GM18517 (cell line): ENCODE measurements around the gene MACROD2.
A peak's percentile ranks its signal among the peaks of the same experiment; 100 is the strongest.

Source experiments
- ATAC-seq: cut with Tn5 transposase; IDR thresholded peaks from one replicate; pipeline ENCODE4 v1.9.1; 2021; ENCODE audit warnings: mild to moderate bottlenecking, moderate library complexity; ENCODE audit not compliant: unreplicated experiment

The MACROD2 gene

DNA sequence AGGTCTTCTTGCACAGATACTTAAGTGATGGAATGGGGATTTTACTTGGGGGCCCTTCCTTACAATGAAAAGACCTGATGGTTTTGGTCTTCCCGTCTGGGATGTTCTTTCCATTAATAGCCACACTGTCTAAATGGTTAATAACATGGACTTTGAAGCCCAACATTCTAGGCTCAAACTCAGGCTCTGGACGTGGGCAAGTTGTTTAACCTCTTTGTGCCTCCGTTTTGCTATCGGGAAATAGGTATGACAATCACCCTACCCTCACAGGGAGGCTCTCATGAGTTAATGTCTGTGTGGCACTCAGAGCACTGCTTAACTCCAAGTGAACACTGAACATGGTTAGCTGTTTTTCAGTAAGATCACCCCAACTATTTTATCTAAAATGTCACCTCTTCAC is 702.8 kb downstream of the MACROD2 start:
- no peak for ATAC-seq

- no peak for ATAC-seq
Measured at GRCh38 chr20:14698605-14699373, 703.5 kb downstream of the MACROD2 start.

- peak; percentile 75 for ATAC-seq
Measured at GRCh38 chr20:14700639-14700960, 705.3 kb downstream of the MACROD2 start.

DNA sequence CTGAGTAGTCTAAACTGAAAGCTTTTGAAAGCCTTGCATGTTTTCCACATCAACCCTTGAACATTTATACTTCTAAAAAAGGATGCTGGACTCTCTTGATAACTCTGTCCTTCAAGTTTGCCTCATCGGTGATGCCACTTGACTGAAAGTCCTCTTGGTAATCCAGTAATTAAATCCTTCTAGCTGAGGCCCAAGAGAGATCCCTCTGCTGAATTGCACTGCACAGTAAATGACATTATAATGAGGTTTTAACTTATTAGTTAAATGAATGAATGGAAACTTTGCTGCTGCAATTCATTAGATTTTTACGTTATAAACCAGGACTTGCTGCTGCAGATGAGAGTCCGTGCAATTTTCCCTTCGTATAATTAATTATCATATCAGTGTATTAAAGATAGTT is 706.0 kb downstream of the MACROD2 start:
- no peak for ATAC-seq

DNA sequence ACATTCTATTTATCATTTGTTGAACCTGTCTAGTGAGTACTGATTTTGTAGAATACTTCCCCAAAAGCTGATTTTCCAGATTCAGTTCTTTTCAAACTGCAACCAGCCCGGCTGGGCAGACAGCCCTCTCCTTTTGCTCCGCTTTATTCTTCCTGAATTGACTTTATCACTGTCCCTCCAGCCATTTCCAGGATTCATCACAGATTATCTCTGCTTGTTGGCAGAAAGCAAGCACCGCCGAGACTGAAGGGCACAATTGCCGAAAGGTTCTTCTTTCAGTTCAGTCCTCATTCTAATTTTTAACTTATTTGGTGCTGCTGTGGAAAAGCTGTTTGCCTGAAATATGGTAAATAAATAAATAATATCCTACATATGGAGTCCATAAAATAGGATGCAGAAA is 711.2 kb downstream of the MACROD2 start:
- ATAC-seq: no peak

DNA sequence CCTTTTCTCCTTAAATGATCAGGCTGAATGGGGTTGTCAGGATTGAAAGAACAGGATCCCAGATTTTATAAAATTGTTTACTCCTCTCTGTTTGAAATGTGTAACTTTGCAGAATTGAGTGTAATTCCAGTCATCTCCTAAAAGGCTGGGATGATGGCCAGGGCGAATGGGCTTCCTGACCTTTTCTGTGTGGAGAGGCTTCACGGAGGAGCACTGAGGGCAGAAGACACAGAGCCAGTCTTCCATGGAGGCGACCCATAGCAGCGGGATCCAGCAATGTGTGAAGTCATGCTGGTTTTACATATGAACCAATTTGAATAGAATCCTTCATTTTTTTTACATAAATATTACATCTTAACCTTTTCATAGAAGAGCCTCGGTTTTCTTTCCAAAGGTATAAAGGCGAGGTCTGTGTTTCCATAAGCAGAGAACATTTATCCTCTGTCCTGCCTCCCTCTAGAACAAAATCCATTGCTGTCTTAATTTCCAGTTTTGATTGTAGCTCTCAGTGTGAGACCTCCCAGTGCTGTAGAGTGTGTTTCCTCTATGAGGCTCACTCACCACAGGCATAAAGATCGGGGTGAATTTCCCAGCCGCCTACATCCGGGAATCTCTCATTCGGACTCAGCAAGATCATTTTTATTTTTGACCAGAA is 711.8 kb downstream of the MACROD2 start:
- ATAC-seq: no peak

GRCh38 chr20:14707865-14708596 is 712.7 kb downstream of the MACROD2 start:
- no peak for ATAC-seq

- no peak for ATAC-seq
Measured at GRCh38 chr20:14709439-14709838, 714.1 kb downstream of the MACROD2 start.

DNA sequence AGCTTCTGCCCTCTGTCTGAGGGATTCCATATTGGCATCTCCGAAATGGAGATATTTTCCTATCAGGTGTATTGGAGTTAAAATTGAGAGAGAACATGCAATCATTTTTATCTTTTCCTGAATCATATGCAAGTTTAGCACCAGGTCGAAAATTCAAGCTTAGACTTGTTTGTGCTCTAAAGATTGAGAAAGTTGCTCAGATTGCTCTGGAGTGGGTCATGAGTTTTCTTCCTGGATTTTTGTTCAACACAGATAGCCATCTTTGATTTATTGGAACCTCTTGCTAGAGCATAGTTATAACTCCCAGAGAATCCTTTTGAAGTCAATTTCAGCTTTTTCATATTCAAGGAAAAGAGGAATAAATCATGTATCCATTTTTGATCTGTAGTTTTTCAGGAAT is 715.6 kb downstream of the MACROD2 start:
- no peak for ATAC-seq

DNA sequence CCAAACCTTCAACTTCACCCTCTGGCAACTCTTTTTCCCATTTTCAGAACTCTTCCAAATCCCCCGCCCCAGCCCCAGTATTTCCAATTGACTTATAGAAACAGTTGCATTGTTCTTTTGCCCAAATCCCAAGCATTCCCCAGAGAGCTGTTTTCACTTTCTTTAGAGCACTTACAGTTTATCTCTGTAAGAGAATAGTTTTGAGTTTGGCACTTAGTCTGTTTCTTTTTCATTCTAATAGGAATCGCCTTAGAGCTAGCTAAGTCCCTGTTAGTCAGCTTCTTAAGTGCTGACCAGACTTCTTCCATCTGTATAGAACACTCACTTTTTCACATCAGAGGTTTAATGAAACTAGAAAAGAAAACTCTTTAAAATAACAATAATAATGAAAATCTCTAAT is 716.3 kb downstream of the MACROD2 start:
- no peak for ATAC-seq

DNA sequence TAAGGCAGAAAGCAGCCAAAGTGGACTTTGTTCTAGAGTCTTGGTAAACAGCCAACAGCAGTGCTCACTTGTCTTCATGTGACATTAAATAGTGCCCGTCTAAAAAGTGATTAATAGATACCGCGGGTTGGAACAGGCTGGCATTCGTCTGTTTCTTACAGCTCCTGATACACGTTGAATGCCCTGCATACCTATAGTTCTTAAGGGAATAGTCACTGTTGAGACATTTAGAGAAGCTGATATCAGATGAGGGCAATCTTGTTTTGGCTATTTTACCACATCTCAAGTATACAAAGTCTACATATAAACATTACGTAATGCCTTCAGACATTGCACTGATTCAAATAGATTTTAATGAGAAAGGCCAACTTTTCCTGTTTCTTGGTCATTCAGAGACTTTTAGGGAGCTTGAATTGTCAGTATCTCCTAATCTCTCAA is 717.0 kb downstream of the MACROD2 start:
- no peak for ATAC-seq

DNA sequence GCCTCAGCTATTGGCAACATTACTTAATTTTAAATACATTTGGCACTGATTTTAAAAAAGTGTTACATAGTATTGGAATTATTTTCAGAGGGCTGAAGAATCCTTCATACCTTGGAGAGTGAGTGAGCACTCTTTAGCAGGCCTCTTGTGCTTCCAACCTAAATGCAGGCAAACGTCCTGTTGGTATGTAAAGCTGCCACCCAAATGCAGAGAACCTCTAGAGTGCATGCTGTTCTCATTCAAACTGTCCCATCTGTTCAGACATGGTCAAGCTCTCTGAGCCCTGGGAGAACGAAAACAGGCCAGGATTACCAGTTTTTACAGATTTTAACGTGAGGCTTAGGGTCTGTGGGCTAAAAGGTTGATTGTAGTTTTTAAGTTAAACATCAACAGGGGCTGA is 720.1 kb downstream of the MACROD2 start:
- no peak for ATAC-seq

GRCh38 chr20:14716351-14716801 is 721.1 kb downstream of the MACROD2 start:
- ATAC-seq: no peak

DNA sequence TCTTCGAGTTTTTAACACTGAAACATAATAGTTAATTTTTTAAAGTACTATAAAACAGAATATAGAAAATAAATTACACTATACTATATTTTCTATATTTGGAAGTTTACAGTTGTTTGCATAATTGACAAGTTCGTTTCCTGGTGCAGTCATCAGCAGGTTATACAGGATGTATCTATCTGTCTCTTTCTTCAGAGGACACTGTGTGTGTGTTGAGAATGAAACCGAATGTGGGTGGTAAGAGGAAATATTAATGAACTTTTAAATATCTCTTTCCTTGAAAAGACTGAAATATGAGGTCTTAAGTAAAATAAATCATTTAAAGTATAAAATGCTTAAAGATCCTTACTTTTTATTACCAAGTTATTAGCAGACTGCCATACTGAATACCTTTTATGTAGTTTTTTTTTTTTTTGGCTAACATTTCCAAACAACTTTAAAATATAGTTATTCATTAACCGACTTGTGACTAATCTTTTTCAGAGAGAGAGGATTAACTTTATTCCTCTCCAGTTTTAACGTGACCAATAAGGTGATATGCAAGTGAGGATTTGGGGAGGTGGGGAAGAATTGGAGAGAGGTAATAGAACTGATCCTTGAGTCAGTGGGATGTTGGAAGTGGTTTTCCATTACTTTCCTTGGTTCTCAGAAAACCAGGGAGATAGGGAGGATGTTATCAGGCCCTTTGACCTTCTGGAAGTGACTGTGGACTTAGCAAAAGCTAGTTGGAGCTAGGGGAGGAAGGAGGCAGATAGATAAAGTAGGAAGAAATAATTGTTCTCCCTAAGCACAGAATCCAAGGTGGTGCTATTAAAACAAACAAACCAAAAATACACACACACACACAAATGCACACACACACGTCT is 722.1 kb downstream of the MACROD2 start:
- peak; percentile 95 for ATAC-seq

DNA sequence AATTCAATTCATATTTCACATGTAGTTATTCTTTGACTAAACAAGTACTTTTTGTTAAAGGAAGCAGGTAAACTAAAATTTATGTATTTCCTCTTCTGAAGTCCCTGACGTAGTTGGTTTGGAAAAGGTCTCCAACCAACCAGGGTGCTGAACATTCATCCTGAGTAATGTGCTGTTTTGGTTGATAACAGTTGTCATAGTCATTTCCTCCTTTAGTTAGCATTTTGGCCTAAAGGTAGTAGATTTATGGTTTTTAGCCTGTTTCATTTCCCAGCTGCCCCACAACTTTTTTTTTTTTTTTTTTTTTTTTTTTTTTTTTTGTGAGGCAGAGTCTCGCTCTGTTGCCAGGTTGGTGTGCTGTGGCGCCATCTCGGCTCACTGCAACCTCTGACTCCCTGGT is 724.9 kb downstream of the MACROD2 start:
- no peak for ATAC-seq

DNA sequence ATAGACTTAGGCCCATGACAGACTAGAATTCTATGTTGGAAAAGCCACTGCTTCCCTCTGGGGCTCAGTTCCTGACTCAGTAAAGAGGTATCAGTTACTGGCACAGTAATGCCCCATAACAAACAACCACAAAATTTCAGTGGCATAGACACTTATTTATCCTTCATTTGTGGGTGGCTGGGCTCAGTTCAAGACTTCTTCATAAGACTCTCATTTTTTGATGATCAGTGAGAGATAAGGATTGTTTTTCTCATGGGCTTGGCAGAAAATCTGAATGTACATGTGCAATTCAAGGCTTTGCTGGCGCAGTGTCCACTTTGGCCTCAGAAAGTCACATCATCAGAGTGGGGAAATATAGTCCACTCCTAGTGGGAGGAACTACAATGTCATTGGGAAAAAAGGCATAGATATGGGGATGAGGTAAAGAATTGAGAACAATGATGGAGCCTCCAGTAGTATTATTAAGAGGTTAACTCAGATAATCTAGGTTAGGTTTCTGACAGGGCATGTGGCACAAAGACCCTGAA is 726.7 kb downstream of the MACROD2 start:
- ATAC-seq: no peak

- ATAC-seq: no peak
Measured at GRCh38 chr20:14723614-14724013, 728.3 kb downstream of the MACROD2 start.

GRCh38 chr20:14724036-14724435 is 728.7 kb downstream of the MACROD2 start:
- no peak for ATAC-seq

GRCh38 chr20:14724468-14724867 is 729.2 kb downstream of the MACROD2 start:
- no peak for ATAC-seq

GRCh38 chr20:14726591-14726990 is 731.3 kb downstream of the MACROD2 start:
- ATAC-seq: no peak
